ENCODE results near the gene FMO1.

GRCh38 chr1:171296897-171297296, 48.6 kb downstream of the FMO1 start:
- no peak for TF ChIP-seq EZH2phosphoT487 (IDR thresholded peaks at IDR 0.05; ENCODE audit: borderline replicate concordance, low read length)
- TF ChIP-seq, protein P1, sequence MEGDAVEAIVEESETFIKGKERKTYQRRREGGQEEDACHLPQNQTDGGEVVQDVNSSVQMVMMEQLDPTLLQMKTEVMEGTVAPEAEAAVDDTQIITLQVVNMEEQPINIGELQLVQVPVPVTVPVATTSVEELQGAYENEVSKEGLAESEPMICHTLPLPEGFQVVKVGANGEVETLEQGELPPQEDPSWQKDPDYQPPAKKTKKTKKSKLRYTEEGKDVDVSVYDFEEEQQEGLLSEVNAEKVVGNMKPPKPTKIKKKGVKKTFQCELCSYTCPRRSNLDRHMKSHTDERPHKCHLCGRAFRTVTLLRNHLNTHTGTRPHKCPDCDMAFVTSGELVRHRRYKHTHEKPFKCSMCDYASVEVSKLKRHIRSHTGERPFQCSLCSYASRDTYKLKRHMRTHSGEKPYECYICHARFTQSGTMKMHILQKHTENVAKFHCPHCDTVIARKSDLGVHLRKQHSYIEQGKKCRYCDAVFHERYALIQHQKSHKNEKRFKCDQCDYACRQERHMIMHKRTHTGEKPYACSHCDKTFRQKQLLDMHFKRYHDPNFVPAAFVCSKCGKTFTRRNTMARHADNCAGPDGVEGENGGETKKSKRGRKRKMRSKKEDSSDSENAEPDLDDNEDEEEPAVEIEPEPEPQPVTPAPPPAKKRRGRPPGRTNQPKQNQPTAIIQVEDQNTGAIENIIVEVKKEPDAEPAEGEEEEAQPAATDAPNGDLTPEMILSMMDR (conservative IDR thresholded peaks at IDR 0.05; ENCODE audit: low read depth, low read length): no peak
- TF ChIP-seq EZH2 (IDR thresholded peaks at IDR 0.05; ENCODE audit: low read length, unreplicated experiment): no peak
